ENCODE results near the gene EXOC4.

GRCh38 chr7:133999178-133999577, 746.3 kb downstream of the EXOC4 start:
- TF ChIP-seq POLR2A (IDR thresholded peaks at IDR 0.05) = no peak
- TF ChIP-seq, protein P1, sequence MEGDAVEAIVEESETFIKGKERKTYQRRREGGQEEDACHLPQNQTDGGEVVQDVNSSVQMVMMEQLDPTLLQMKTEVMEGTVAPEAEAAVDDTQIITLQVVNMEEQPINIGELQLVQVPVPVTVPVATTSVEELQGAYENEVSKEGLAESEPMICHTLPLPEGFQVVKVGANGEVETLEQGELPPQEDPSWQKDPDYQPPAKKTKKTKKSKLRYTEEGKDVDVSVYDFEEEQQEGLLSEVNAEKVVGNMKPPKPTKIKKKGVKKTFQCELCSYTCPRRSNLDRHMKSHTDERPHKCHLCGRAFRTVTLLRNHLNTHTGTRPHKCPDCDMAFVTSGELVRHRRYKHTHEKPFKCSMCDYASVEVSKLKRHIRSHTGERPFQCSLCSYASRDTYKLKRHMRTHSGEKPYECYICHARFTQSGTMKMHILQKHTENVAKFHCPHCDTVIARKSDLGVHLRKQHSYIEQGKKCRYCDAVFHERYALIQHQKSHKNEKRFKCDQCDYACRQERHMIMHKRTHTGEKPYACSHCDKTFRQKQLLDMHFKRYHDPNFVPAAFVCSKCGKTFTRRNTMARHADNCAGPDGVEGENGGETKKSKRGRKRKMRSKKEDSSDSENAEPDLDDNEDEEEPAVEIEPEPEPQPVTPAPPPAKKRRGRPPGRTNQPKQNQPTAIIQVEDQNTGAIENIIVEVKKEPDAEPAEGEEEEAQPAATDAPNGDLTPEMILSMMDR (IDR thresholded peaks at IDR 0.05) = no peak
- TF ChIP-seq POLR2AphosphoS5 (IDR thresholded peaks at IDR 0.05; ENCODE audit: insufficient read depth in 1 of 2, low read depth in 1 of 2) = no peak

Measured in vagina (tissue), 2 donors.